H1 (cell line): ENCODE results near the gene CCDC40. TPM values are rescaled to one million over a fixed set of nuclear protein-coding genes. Genes with fewer than 3 reads are reported as not detected.

Source experiments
- CTCF ChIA-PET: fragments of 300-600 bp; sonication (Branson Sonifier 250); formaldehyde crosslinking; loops from one replicate; lab custom pipeline; 2021; ENCODE audit not compliant: partially characterized antibody; lab: Charles Lee
- POLR2A ChIA-PET: fragments of 300-600 bp; sonication (Branson Sonifier 250); formaldehyde crosslinking; loops from one replicate; lab custom pipeline; 2021; ENCODE audit warnings: inconsistent platforms; ENCODE audit not compliant: partially characterized antibody; lab: Charles Lee
- DNase-seq, 2 experiments: peaks; one replicate each; pipeline versions ENCODE4 v3.0.0 to v3.0.0-alpha.2; 2010 to 2022; ENCODE audit warnings: low spot score in 2 of 2, low read depth in 1 of 2, mixed read lengths in 1 of 2
- FAIRE-seq: peaks from 2 replicates; lab custom pipeline; 2011; peaks lifted over from hg19 to GRCh38; lab: Jason Lieb, UNC
- H2AFZ ChIP-seq: 2 replicates; pipeline ENCODE4 v1.8.1; 2012; ENCODE audit warnings: low read length, inconsistent platforms
- H2AK5ac ChIP-seq: 2 replicates; pipeline ENCODE4 v1.6.1; 2013; ENCODE audit warnings: low read depth, low read length
- H2BK120ac ChIP-seq: replicated peaks from 2 replicates; pipeline ENCODE3; 2013; ENCODE audit warnings: low read depth, low read length, inconsistent platforms
- H2BK12ac ChIP-seq: 2 replicates; pipeline ENCODE4 v1.6.1; 2013; ENCODE audit warnings: low read depth, low read length
- H2BK15ac ChIP-seq: 2 replicates; pipeline ENCODE4 v1.6.1; 2013; ENCODE audit warnings: low read length
- H2BK20ac ChIP-seq: 2 replicates; pipeline ENCODE4 v1.6.1; 2013; ENCODE audit warnings: low read length
- H2BK5ac ChIP-seq: 2 replicates; pipeline ENCODE4 v1.6.1; 2013; ENCODE audit warnings: low read depth, low read length
- H3K14ac ChIP-seq: 2 replicates; pipeline ENCODE4 v1.6.1; 2013; ENCODE audit warnings: inconsistent platforms; ENCODE audit not compliant: insufficient read length
- H3K18ac ChIP-seq: 2 replicates; pipeline ENCODE4 v1.6.1; 2013; ENCODE audit warnings: low read length; ENCODE audit errors: extremely low read depth
- H3K23ac ChIP-seq: 2 replicates; pipeline ENCODE4 v1.6.1; 2013; ENCODE audit warnings: inconsistent platforms; ENCODE audit not compliant: insufficient read length
- H3K23me2 ChIP-seq: 2 replicates; pipeline ENCODE4 v1.6.1; 2013; ENCODE audit warnings: low read depth, low read length
- H3K27ac ChIP-seq: 2 replicates; pipeline ENCODE4 v1.6.1; 2011; ENCODE audit warnings: low read depth, low read length, inconsistent platforms
- H3K27me3 ChIP-seq, 4 experiments: replicated peaks in 1 of 4; 1 replicate in 1 of 4; 2 replicates in 3 of 4; pipeline versions ENCODE4 v1.6.1 to v1.8.1; 2011 to 2013; ENCODE audit warnings: low read length in 3 of 4, mild to moderate bottlenecking in 3 of 4, inconsistent platforms in 2 of 4, mixed read lengths in 2 of 4, moderate library complexity in 1 of 4; ENCODE audit not compliant: control insufficient read depth in 3 of 4, insufficient read depth in 3 of 4; ENCODE audit errors: extremely low read depth in 1 of 4
- H3K36me3 ChIP-seq, 4 experiments: 2 replicates each; pipeline versions ENCODE4 v1.6.1 to v1.8.1; 2011 to 2013; ENCODE audit warnings: mild to moderate bottlenecking in 4 of 4, low read length in 3 of 4, moderate library complexity in 2 of 4, control low read depth in 1 of 4, inconsistent platforms in 1 of 4; ENCODE audit not compliant: insufficient read depth in 4 of 4, control insufficient read depth in 2 of 4
- H3K4ac ChIP-seq: replicated peaks from 2 replicates; pipeline ENCODE3; 2013; ENCODE audit warnings: low read length, low read depth, mixed read lengths, inconsistent platforms; ENCODE audit not compliant: insufficient read length
- H3K4me1 ChIP-seq, 4 experiments: replicated peaks in 1 of 4; 1 replicate in 1 of 4; 2 replicates in 3 of 4; pipeline versions ENCODE4 v1.6.1 to v1.8.1; 2011 to 2013; ENCODE audit warnings: low read length in 3 of 4, inconsistent platforms in 2 of 4, mixed read lengths in 1 of 4; ENCODE audit not compliant: insufficient read depth in 4 of 4, control insufficient read depth in 3 of 4
- H3K4me2 ChIP-seq, 2 experiments: 2 replicates each; pipeline versions ENCODE4 v1.6.1 to v1.8.1; 2011 to 2013; ENCODE audit warnings: low read depth in 2 of 2, low read length in 2 of 2, control low read depth in 1 of 2, inconsistent platforms in 1 of 2, mild to moderate bottlenecking in 1 of 2; ENCODE audit not compliant: insufficient read depth in 1 of 2
- H3K4me3 ChIP-seq, 4 experiments: fragments of 200-600, 300-600 bp in 1 of 4; sonication (generic), shearing (Covaris generic), sonication (Bioruptor Twin) in 1 of 4; 2 replicates each; pipeline versions ENCODE4 v1.5.1 to v1.8.1; 2011 to 2016; ENCODE audit warnings: low read length in 4 of 4, low read depth in 3 of 4, control low read depth in 2 of 4, inconsistent platforms in 2 of 4, mild to moderate bottlenecking in 2 of 4, mixed read lengths in 1 of 4, moderate library complexity in 1 of 4; ENCODE audit not compliant: insufficient read depth in 2 of 4; ENCODE audit errors: extremely low read depth in 1 of 4
- H3K56ac ChIP-seq: replicated peaks from 2 replicates; pipeline ENCODE3; 2013; ENCODE audit warnings: low read depth, mild to moderate bottlenecking, mixed read lengths, low read length, inconsistent platforms; ENCODE audit not compliant: insufficient read length
- H3K79me1 ChIP-seq: 2 replicates; pipeline ENCODE4 v1.6.1; 2013; ENCODE audit warnings: low read depth, low read length, control low read depth
- H3K79me2 ChIP-seq, 2 experiments: 2 replicates each; pipeline versions ENCODE4 v1.6.1 to v1.8.1; 2012 to 2013; ENCODE audit warnings: low read length in 2 of 2, mild to moderate bottlenecking in 2 of 2, inconsistent platforms in 1 of 2; ENCODE audit not compliant: insufficient read depth in 2 of 2, control insufficient read depth in 1 of 2
- H3K9ac ChIP-seq, 4 experiments: replicated peaks in 1 of 4; 1 replicate in 1 of 4; 2 replicates in 3 of 4; pipeline versions ENCODE4 v1.6.1 to v1.8.1; 2011 to 2013; ENCODE audit warnings: low read depth in 3 of 4, low read length in 3 of 4, control low read depth in 2 of 4, mild to moderate bottlenecking in 2 of 4, moderate library complexity in 2 of 4, inconsistent platforms in 1 of 4; ENCODE audit errors: extremely low read depth in 1 of 4
- H3K9me3 ChIP-seq, 2 experiments: 2 replicates each; pipeline versions ENCODE4 v1.6.1 to v1.8.1; 2012 to 2013; ENCODE audit warnings: mild to moderate bottlenecking in 2 of 2, moderate library complexity in 2 of 2, control low read depth in 1 of 2, inconsistent platforms in 1 of 2, low read depth in 1 of 2, low read length in 1 of 2, mixed read lengths in 1 of 2; ENCODE audit not compliant: insufficient read depth in 2 of 2
- H4K20me1 ChIP-seq, 2 experiments: replicated peaks in 1 of 2; 2 replicates each; pipeline versions ENCODE3 to v1.8.1; 2011 to 2013; ENCODE audit warnings: inconsistent platforms in 2 of 2, low read length in 2 of 2, mild to moderate bottlenecking in 1 of 2; ENCODE audit not compliant: insufficient read depth in 2 of 2, control insufficient read depth in 1 of 2
- H4K5ac ChIP-seq: 2 replicates; pipeline ENCODE4 v1.6.1; 2013; ENCODE audit warnings: low read length, low read depth, mixed read lengths, inconsistent platforms; ENCODE audit not compliant: insufficient read length
- H4K8ac ChIP-seq: 2 replicates; pipeline ENCODE4 v1.8.0; 2013; ENCODE audit warnings: mild to moderate bottlenecking, moderate library complexity, low read length, inconsistent platforms; ENCODE audit not compliant: insufficient read depth; ENCODE audit errors: extremely low read depth
- H4K91ac ChIP-seq: replicated peaks from 2 replicates; pipeline ENCODE3; 2013; ENCODE audit warnings: low read length, mixed read lengths, inconsistent platforms; ENCODE audit not compliant: insufficient read length
- MAX ChIP-seq: IDR thresholded peaks from 2 replicates; pipeline ENCODE4 v1.6.1; 2012; ENCODE audit warnings: inconsistent platforms
- POLR2A ChIP-seq, 2 experiments: IDR thresholded peaks; 1 replicate in 1 of 2; 2 replicates in 1 of 2; pipeline ENCODE4 v1.6.1; 2011; ENCODE audit warnings: low read depth in 2 of 2, low read length in 2 of 2, mild to moderate bottlenecking in 2 of 2; ENCODE audit errors: control extremely low read depth in 1 of 2
- POLR2AphosphoS5 ChIP-seq: IDR thresholded peaks from 2 replicates; pipeline ENCODE4 v1.6.1; 2011; ENCODE audit warnings: low read depth, low read length
- WGBS, 2 experiments: shearing (Covaris generic) in 1 of 2; methylation state at CpG; one replicate each; pipeline versions ENCODE4 v1.1.6 to v1.1.7; 2013 to 2015; ENCODE audit warnings: low lambda C conversion rate in 2 of 2, mixed read lengths in 2 of 2, inconsistent platforms in 1 of 2, low coverage in 1 of 2, missing lambda C conversion rate in 1 of 2; ENCODE audit not compliant: insufficient replicate concordance in 2 of 2, insufficient coverage in 1 of 2, insufficient read length in 1 of 2; ENCODE audit errors: extremely low coverage in 1 of 2, missing lambda C conversion rate in 1 of 2; 5-methylcytosine and 5-hydroxymethylcytosine counted together
- polyA plus RNA-seq, 7 experiments: library from polyadenylated mRNA; depleted of rRNA in 3 of 7; stranded (reverse) in 5 of 7; unstranded in 2 of 7; fragments of >200 nt in 5 of 7; fragments of 200-250 nt in 2 of 7; gene quantifications; 1 replicate in 5 of 7; 2 replicates in 1 of 7; 4 replicates in 1 of 7; pipeline versions ENCODE4 v1.2.1 to v1.2.3, GENCODE V29; 2011 to 2013; ENCODE audit warnings: missing spikeins in 2 of 7, mixed read lengths in 2 of 7
- total RNA-seq: library from RNA; stranded (reverse); fragmentation: NEBNext Ultra II Directional; extraction: Animal tissue kit (Norgen Biotek cat#: 25700); gene quantifications from 2 replicates; pipeline ENCODE4 v1.2.1, GENCODE V29; 2021

The CCDC40 gene
- total and polyA plus RNA-seq, 2 of the 8 experiments (the other 6 are each of a cell fraction or from before 2014, with no cell fraction given): 4.1 to 11.5 TPM

GRCh38 chr17:80030730-80031410, 5.6 kb upstream of the CCDC40 start:
- H3K4me2 ChIP-seq: no peak overlapping the region

More at GRCh38 chr17:80030730-80031410, 5.6 kb upstream of the CCDC40 start:
- Histone ChIP-seq H2BK15ac (no peak overlapping the region; the same call in 1 of the 2 replicates), H2BK5ac (peak overlapping the region; percentile 49; the same call in 1 of the 2 replicates), H4K8ac (peak overlapping the region; percentile 26)
- TF ChIP-seq POLR2AphosphoS5: no peak
- no peak for TF ChIP-seq POLR2A (IDR thresholded peaks at IDR 0.05; ENCODE audit: control extremely low read depth in 1 of 2, low read depth in 2 of 2, low read length in 2 of 2)
- TF ChIP-seq MAX: peak; percentile 17; the same call in 1 of the 2 replicates
- TF ChIP-seq, all 59 proteins: peak for 1
- Histone ChIP-seq H4K20me1 (peaks cover 26 to 40% of the 10 kb centered on the region in 2 experiments), H3K4ac (no peak overlapping the region), H3K27ac (no peak overlapping the region), H3K27me3 (no peaks in the 10 kb centered on the region), H3K36me3 (no peaks in the 10 kb centered on the region), H3K14ac (no peak overlapping the region), H3K23ac (no peak overlapping the region), H3K4me3 (no peak overlapping the region), H2AK5ac (no peak overlapping the region), H2AFZ (no peak overlapping the region), H3K9me3 (no peaks in the 10 kb centered on the region), H2BK120ac (no peak overlapping the region), H3K4me1 (peaks cover 0 to 8% (median 4%) of the 10 kb centered on the region in 4 experiments; a peak in 5 of 7 replicates), H3K23me2 (no peaks in the 10 kb centered on the region; the same call in 1 of the 2 replicates), H3K9ac (no peak overlapping the region), H3K18ac (no peak overlapping the region), H4K5ac (no peak overlapping the region), H3K56ac (no peak overlapping the region), H4K91ac (no peak overlapping the region), H2BK12ac (0 out of 2 replicates have a peak overlapping the region, but pooled peaks have one; percentile 27), H3K79me2 (peaks cover 12 to 90% of the 10 kb centered on the region in 2 experiments), H3K79me1 (peaks cover 35% of the 10 kb centered on the region), H2BK20ac (no peak overlapping the region)
- DNase-seq: no peak
- 91% methylated on average over 25 of the region's 25 CpGs; no CpG with 5 or more reads in 1 of the 2 experiments for WGBS, 2 experiments
- POLR2A ChIA-PET: interaction anchor here (1.4 to 3.0 kb wide), 2 partner anchors 10 to 21 kb away, joined by 4 to 15 read pairs; no protein-coding TSS in a partner anchor
- no peak for FAIRE-seq
- CTCF ChIA-PET: interaction anchor here (0.9 to 10.8 kb wide), 3 partner anchors 10 to 23 kb away, joined by 3 to 110 read pairs (median 6); no protein-coding TSS in a partner anchor
